SK-N-SH treated with all-trans-retinoic acid at 6 μM for 48 hours (cell line): ENCODE data around the gene PTH1R.

Source experiments
- ATAC-seq: fragments of 200-7000 bp; cut with Tn5 transposase; 3 replicates; pipeline ENCODE4 v1.9.1; 2020; ENCODE audit warnings: mild to moderate bottlenecking, moderate library complexity
- ARNTL ChIP-seq: fragments of 450-650 bp; formaldehyde crosslinking; IDR thresholded peaks from 2 replicates; pipeline ENCODE4 v1.5.0; 2020; ENCODE audit warnings: low read depth, mild to moderate bottlenecking, moderate library complexity, borderline replicate concordance
- CSDC2 ChIP-seq: fragments of 250-450 bp; sonication (Bioruptor Pico); IDR thresholded peaks from 2 replicates; pipeline ENCODE4 v1.5.0; 2020; ENCODE audit warnings: mild to moderate bottlenecking, moderate library complexity
- CSRNP3 ChIP-seq: fragments of 250-450 bp; sonication (Bioruptor Pico); IDR thresholded peaks from 2 replicates; pipeline ENCODE4 v1.5.1; 2021; ENCODE audit warnings: mild to moderate bottlenecking, moderate library complexity
- ESRRG ChIP-seq: fragments of 250-450 bp; sonication (Bioruptor Pico); IDR thresholded peaks from 2 replicates; pipeline ENCODE4 v1.6.1; 2021; ENCODE audit warnings: mild to moderate bottlenecking
- GLIS3 ChIP-seq: fragments of 250-450 bp; sonication (Bioruptor Pico); IDR thresholded peaks from 2 replicates; pipeline ENCODE4 v1.5.0; 2020; ENCODE audit warnings: mild to moderate bottlenecking, moderate library complexity
- OSR1 ChIP-seq: fragments of 250-450 bp; sonication (Bioruptor Pico); IDR thresholded peaks from 2 replicates; pipeline ENCODE4 v1.8.0; 2022; ENCODE audit warnings: moderate library complexity, mild to moderate bottlenecking, inconsistent platforms
- PATZ1 ChIP-seq: fragments of 250-450 bp; sonication (Bioruptor Pico); IDR thresholded peaks from 2 replicates; pipeline ENCODE4 v1.8.0; 2020; ENCODE audit warnings: mild to moderate bottlenecking, moderate library complexity, borderline replicate concordance
- RARB ChIP-seq: fragments of 250-450 bp; sonication (Bioruptor Pico); IDR thresholded peaks from 2 replicates; pipeline ENCODE4 v1.8.0; 2021; ENCODE audit warnings: mild to moderate bottlenecking, moderate library complexity
- SNAI2 ChIP-seq: fragments of 250-450 bp; sonication (Bioruptor Pico); IDR thresholded peaks from 2 replicates; pipeline ENCODE4 v1.5.0; 2020; ENCODE audit warnings: mild to moderate bottlenecking, moderate library complexity
- TCF4 ChIP-seq: fragments of 250-450 bp; sonication (Bioruptor Pico); IDR thresholded peaks from 2 replicates; pipeline ENCODE4 v1.8.0; 2021; ENCODE audit warnings: mild to moderate bottlenecking, moderate library complexity, borderline replicate concordance
- ZC3H10 ChIP-seq: fragments of 250-450 bp; sonication (Bioruptor Pico); IDR thresholded peaks from 2 replicates; pipeline ENCODE4 v1.5.1; 2021; ENCODE audit warnings: mild to moderate bottlenecking, moderate library complexity
- ZFP3 ChIP-seq: fragments of 250-450 bp; sonication (Bioruptor Pico); IDR thresholded peaks from 2 replicates; pipeline ENCODE4 v1.5.0; 2020; ENCODE audit warnings: mild to moderate bottlenecking, moderate library complexity
- ZNF565 ChIP-seq: fragments of 450-650 bp; formaldehyde crosslinking; conservative IDR thresholded peaks from 2 replicates; pipeline ENCODE4 v1.5.0; 2020; ENCODE audit warnings: low read depth, mild to moderate bottlenecking, moderate library complexity
- ZNF8 ChIP-seq: fragments of 450-650 bp; formaldehyde crosslinking; IDR thresholded peaks from 2 replicates; pipeline ENCODE4 v1.5.0; 2020; ENCODE audit warnings: mild to moderate bottlenecking, moderate library complexity
- TF ChIP-seq, protein P1 (sequence below): fragments of 250-450 bp; sonication (Bioruptor Pico); IDR thresholded peaks from 2 replicates; pipeline ENCODE4 v1.5.0; 2020; ENCODE audit warnings: mild to moderate bottlenecking, moderate library complexity
- TF ChIP-seq, protein P2 (sequence below): fragments of 250-450 bp; sonication (Bioruptor Pico); IDR thresholded peaks from 2 replicates; pipeline ENCODE4 v1.5.1; 2020; ENCODE audit warnings: low read depth, mild to moderate bottlenecking, moderate library complexity
- TF ChIP-seq, protein P3 (sequence below): fragments of 250-450 bp; sonication (Bioruptor Pico); IDR thresholded peaks from 2 replicates; pipeline ENCODE4 v1.8.0; 2021; ENCODE audit warnings: low read depth, mild to moderate bottlenecking, moderate library complexity, borderline replicate concordance

Gene PTH1R

DNA sequence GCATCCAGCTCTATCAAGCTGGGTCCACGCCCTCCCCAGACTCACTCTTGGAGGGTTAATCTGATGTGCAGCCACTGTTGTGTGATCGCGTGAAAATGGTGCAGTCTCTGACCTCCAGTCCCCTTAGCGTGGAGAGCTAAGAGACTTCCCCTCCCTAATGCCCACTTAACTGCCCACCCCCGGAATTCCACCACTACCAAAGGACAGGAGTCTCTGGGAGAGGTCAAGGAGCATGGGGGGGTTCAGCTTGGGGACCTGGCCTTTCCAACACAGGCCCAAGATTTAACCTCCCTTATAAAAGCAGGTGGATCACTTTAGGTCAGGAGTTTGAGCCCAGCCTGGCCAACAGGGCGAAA lies 50.2 kb downstream of the PTH1R start:
- TF ChIP-seq ZC3H10 (CRISPR knock-in tag) (no peak), GLIS3 (no peak), ZFP3 (CRISPR knock-in tag) (no peak), TCF4 (CRISPR knock-in tag) (no peak), CSDC2 (CRISPR knock-in tag) (no peak), OSR1 (CRISPR knock-in tag) (no peak), RARB (no peak), ARNTL (CRISPR knock-in tag) (no peak), CSRNP3 (CRISPR knock-in tag) (no peak), ESRRG (CRISPR knock-in tag) (no peak)
- TF ChIP-seq, protein P1, sequence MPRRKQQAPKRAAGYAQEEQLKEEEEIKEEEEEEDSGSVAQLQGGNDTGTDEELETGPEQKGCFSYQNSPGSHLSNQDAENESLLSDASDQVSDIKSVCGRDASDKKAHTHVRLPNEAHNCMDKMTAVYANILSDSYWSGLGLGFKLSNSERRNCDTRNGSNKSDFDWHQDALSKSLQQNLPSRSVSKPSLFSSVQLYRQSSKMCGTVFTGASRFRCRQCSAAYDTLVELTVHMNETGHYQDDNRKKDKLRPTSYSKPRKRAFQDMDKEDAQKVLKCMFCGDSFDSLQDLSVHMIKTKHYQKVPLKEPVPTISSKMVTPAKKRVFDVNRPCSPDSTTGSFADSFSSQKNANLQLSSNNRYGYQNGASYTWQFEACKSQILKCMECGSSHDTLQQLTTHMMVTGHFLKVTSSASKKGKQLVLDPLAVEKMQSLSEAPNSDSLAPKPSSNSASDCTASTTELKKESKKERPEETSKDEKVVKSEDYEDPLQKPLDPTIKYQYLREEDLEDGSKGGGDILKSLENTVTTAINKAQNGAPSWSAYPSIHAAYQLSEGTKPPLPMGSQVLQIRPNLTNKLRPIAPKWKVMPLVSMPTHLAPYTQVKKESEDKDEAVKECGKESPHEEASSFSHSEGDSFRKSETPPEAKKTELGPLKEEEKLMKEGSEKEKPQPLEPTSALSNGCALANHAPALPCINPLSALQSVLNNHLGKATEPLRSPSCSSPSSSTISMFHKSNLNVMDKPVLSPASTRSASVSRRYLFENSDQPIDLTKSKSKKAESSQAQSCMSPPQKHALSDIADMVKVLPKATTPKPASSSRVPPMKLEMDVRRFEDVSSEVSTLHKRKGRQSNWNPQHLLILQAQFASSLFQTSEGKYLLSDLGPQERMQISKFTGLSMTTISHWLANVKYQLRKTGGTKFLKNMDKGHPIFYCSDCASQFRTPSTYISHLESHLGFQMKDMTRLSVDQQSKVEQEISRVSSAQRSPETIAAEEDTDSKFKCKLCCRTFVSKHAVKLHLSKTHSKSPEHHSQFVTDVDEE (CRISPR knock-in tag) = no peak
- TF ChIP-seq, protein P2, sequence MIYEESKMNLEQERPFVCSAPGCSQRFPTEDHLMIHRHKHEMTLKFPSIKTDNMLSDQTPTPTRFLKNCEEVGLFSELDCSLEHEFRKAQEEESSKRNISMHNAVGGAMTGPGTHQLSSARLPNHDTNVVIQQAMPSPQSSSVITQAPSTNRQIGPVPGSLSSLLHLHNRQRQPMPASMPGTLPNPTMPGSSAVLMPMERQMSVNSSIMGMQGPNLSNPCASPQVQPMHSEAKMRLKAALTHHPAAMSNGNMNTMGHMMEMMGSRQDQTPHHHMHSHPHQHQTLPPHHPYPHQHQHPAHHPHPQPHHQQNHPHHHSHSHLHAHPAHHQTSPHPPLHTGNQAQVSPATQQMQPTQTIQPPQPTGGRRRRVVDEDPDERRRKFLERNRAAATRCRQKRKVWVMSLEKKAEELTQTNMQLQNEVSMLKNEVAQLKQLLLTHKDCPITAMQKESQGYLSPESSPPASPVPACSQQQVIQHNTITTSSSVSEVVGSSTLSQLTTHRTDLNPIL (CRISPR knock-in tag) = no peak
- ATAC-seq = no peak

DNA sequence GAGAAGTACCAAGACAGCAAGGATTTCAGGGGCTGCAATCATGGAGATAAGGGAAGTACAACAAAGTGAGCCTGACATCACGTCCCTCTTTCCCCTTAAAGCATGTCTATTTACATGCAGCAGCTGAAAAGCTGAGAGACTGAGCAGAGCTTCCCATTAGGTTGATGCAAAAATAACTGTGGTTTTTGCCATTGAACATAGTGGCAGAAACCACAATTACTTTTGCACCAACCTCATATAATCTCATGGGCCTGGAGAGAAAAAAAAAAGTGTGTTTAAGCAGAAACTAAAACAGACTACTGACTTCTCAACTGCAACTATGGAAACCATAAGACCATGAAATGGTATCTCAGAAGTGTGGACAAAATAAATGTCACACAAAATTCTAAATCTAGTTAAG lies 50.8 kb downstream of the PTH1R start:
- no peak for ATAC-seq
- no peak for TF ChIP-seq OSR1 (CRISPR knock-in tag)
- TF ChIP-seq ZNF8 (CRISPR knock-in tag) = no peak
- no peak for TF ChIP-seq TCF4 (CRISPR knock-in tag)

GRCh38 chr3:46929324-46929723 lies 51.8 kb downstream of the PTH1R start:
- no peak for ATAC-seq
- TF ChIP-seq ZFP3 (CRISPR knock-in tag) = no peak
- TF ChIP-seq PATZ1 (CRISPR knock-in tag) = no peak
- TF ChIP-seq CSRNP3 (CRISPR knock-in tag) = no peak
- no peak for TF ChIP-seq ESRRG (CRISPR knock-in tag)
- no peak for TF ChIP-seq ZNF8 (CRISPR knock-in tag)
- no peak for TF ChIP-seq ZNF565 (CRISPR knock-in tag)
- TF ChIP-seq, protein P2 (CRISPR knock-in tag) = no peak
- TF ChIP-seq, protein P1 (CRISPR knock-in tag) = no peak
- no peak for TF ChIP-seq ZC3H10 (CRISPR knock-in tag)
- TF ChIP-seq, protein P3, sequence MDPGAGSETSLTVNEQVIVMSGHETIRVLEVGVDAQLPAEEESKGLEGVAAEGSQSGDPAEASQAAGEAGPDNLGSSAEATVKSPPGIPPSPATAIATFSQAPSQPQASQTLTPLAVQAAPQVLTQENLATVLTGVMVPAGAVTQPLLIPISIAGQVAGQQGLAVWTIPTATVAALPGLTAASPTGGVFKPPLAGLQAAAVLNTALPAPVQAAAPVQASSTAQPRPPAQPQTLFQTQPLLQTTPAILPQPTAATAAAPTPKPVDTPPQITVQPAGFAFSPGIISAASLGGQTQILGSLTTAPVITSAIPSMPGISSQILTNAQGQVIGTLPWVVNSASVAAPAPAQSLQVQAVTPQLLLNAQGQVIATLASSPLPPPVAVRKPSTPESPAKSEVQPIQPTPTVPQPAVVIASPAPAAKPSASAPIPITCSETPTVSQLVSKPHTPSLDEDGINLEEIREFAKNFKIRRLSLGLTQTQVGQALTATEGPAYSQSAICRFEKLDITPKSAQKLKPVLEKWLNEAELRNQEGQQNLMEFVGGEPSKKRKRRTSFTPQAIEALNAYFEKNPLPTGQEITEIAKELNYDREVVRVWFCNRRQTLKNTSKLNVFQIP (CRISPR knock-in tag) = no peak
- no peak for TF ChIP-seq TCF4 (CRISPR knock-in tag)
- TF ChIP-seq RARB = no peak
- no peak for TF ChIP-seq OSR1 (CRISPR knock-in tag)
- no peak for TF ChIP-seq SNAI2 (CRISPR knock-in tag)
- TF ChIP-seq, all 23 proteins: peak for 0
